ENCODE measurements around the gene MOB1B.
"Not testable (repeated sequence)": the region's sequence is repeated elsewhere in the genome, so short reads cannot be mapped to it uniquely, and the experiment has no call there.

MOB1B gene

DNA sequence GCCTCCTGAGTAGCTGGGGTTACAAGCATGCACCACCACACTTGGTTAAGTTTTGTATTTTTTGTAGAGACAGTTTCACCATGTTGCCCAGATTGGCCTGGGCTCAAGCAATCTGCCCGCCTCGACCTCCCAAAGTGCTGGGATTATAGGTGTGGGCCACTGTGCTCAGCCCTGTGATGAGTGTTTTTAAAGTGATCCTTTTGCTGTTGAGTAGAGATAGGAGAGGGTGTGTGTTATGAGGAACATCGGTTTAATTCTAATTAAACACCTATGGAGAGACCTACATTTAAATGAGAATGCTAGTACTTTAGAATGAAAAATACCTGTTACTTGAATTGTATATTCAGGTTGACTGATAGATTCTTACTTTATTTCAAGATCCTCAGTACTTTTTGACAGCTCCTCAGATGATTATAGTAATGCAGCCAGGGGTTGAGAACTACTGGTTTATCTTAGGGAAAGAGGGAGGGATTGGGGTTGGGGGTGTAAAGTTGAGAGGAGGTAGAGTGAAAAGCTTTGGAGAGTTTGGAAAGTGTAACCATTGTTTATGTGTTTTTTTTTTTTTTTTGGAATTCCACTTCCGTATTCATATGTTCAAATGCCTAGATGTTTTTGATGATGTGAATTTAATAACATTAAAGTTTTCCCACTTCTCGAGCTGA is 54.5 kb downstream of the MOB1B start:
- no peak for DNase-seq (ENCODE audit: low spot score)

DNA sequence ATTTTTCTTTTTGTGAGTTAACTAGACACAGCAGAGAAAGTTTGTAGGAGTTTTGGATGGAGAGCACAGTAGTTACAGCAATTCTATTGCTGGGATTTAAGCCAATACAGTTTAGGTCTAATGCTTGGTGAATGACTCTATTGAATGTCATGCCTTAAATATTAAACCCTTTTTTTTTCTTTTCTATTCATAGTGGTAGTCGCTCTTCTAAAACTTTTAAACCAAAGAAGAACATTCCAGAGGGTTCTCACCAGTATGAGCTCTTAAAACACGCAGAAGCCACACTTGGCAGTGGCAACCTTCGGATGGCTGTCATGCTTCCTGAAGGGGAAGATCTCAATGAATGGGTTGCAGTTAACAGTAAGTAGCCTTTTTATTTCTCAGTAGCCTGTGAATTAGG is 56.5 kb downstream of the MOB1B start:
- DNase-seq (ENCODE audit: low spot score) = no peak

- no peak for DNase-seq (ENCODE audit: low spot score)
Measured at GRCh38 chr4:70969076-70969475, 66.9 kb downstream of the MOB1B start.

DNA sequence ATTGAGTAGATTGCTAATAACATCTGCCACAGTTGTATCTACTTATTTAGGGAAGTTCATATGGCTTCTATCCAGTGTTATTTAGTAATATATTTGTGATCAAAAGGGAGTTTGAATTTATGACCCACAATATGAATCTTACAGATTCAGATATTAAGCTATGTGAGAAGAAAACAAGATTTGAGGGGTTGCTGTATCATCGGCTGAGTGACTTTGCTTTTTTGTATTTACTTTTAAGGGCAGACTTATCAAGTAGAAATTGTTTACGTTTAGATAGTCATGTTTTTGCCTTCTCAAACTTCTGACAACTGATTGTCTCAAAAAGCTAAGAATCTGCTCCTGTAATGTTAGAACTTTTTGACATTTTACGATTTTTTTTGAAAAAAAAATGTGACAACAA is 74.1 kb downstream of the MOB1B start:
- DNase-seq (ENCODE audit: low spot score) = no peak

- no peak for DNase-seq (ENCODE audit: low spot score)
Measured at GRCh38 chr4:70979445-70980008, 77.4 kb downstream of the MOB1B start.

DNA sequence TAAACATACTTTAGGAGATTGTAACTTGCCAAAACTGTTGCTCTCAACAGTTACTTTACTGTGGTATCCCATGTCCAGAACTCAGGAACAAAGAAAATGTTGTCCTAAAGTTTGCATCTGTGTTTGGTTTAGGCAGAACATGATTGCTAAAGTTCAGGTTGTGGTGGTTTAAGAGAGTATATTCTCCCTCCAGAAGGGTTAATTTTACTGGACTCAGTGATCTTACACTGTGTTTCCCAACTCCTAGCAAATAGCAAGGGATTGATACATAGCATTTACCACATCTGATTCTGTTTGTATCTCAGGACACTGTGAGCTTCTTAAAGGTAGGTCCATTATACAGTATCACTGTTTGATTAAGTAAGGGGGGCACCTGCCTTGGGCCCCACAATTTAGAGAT is 78.0 kb downstream of the MOB1B start:
- no peak for DNase-seq (ENCODE audit: low spot score)

DNA sequence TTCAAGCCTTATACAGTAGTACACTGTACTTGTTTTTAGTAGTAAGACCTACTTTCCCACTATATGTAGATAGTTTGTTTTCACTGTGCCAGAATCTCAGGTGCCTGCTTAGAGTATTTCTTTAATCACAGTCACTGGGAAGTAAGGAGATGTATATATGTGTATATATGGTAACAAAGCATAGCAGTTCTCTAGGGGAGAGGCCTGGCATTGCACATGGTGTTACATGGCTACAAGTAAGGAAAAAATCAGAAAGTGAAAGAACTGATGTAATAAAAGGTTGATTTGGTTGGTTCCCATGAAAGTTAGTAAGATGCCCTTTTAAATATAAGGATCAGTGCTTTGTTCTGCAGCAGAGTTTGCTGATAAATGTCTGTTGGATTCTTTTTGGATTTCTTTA is 81.9 kb downstream of the MOB1B start:
- no peak for DNase-seq (ENCODE audit: low spot score)

DNA sequence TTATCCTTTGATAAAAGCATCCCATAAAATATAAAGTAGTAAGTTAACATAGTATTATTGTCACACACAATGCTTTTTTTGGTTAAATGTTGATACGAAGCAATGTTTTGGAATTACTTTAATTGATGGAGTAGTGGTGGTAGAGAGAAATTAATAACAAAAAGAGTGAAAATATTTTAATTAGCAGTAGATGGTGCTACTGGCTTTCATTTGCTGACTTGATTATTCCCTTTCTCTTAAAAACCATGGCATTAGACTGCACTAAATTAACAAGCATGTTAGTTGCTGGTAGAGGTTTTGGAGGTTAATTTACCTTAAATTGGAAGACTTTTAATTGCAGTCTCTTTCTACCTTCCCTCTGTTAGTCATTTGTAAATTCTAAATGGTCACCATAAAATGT is 82.4 kb downstream of the MOB1B start:
- DNase-seq (ENCODE audit: low spot score) = no peak

GRCh38 chr4:70991596-70991995 is 89.4 kb downstream of the MOB1B start:
- DNase-seq (ENCODE audit: low spot score) = no peak

GRCh38 chr4:70992391-70992881 is 90.3 kb downstream of the MOB1B start:
- DNase-seq (ENCODE audit: low spot score) = no peak

DNA sequence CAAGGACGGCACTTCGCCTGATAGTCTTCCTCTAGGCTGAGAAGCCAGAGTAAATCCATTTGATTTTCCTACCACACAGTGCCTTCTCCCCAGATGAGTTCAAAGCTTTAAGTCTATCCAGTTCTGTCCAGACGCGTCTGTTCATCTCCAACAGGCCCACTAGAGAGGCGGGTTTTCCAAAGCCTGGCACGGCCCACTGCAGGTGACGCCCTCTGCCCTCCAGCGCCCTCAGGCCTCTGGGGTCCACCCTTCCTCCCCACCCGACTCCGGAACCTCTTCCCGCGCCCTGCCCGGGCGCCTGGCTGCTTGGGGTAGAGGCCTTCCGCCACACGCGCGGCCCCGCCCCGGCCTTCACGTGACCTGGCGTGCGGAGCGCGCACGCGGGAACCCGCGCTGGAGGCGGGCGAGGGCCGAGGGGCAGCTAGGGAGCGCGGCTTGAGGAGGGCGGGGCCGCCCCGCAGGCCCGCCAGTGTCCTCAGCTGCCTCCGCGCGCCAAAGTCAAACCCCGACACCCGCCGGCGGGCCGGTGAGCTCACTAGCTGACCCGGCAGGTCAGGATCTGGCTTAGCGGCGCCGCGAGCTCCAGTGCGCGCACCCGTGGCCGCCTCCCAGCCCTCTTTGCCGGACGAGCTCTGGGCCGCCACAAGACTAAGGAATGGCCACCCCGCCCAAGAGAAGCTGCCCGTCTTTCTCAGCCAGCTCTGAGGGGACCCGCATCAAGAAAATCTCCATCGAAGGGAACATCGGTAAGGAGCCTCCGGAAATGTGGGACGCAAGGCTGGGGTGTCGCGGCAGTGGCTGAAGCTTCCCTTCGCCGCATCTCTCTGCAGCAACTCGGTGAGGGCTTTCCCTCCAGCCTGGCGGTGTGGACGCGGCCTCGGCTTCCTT is 91.3 kb downstream of the MOB1B start, which contains the start of gene DCK:
DCK (plus strand) TSS at position 469 of the 888 bp plus-strand sequence; CDS start at position 656, 187 bp downstream.
- peak; percentile 90 for DNase-seq (ENCODE audit: low spot score)

- DNase-seq (ENCODE audit: low spot score) = no peak
Measured at GRCh38 chr4:70994069-70994366, 91.8 kb downstream of the MOB1B start.

DNA sequence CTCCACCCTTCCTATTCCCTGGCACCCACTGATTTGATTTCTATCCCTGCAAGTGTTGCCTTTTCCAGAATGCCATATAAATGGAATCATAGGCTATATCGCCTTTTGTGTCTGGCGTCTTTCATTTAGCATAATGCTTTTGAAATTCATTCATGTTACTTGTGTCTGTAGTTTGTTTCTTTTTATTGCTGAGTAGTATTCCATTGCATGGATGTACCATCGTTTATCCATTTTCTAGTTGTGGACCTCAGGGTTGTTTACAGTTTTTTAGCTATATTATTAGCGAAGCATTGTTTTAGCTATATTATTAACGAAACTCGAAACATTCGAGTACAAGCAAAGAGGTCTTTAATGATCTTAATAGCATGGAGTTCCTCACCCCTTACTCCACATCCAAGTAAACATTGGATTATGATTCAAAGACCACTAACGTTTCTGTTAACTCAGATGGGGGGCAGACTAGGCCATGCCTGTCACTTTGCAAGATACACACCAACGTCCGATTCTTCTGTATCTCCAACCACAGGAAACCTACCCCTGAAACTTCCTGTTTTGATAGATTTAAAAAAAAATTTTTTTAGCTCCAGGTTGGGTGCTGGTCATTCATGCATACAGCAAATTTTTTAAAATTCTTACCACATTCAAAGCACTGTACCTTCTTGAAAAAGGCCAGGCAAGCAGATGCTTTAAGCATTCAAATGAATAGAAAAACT is 92.4 kb downstream of the MOB1B start:
- no peak for DNase-seq (ENCODE audit: low spot score)

DNA sequence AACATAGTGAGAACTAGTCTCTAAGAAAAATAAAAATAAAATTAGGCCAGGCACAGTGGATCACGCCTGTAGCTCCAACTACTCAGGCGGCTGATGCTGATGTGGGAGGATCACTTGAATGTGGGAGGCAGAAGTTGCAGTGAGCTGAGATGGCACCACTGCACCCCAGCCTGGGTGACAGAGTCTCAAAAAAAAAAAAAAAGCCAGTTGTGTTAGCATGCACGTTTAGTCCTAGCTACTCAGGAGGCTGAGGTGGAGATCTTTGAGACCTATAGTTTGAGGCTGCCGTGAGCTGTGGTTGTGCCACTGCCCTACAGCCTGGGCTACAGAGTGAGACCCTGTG is 93.8 kb downstream of the MOB1B start:
- DNase-seq (ENCODE audit: low spot score) = no peak

DNA sequence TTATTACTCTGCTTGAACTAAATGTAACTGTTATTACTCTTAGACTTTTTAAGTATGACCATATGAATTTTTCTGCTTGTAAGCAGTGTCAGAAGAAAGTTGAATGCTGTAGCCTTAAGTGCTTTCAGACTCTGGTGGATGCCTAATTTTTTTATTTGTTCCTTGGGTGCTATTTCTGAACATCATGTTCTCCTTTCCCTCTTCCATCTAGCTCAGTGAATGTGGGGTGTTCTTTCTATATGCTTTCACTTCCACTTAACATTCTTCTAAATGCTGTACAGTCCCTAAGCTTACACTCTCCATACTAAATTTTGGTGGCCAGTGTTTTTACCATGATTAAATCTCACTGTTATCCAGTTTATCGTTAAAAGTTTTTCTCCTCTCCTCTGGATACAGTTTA is 94.9 kb downstream of the MOB1B start:
- DNase-seq (ENCODE audit: low spot score) = no peak

- DNase-seq (ENCODE audit: low spot score) = no peak
Measured at GRCh38 chr4:70997546-70997945, 95.4 kb downstream of the MOB1B start.

GRCh38 chr4:70999639-71000038 is 97.5 kb downstream of the MOB1B start:
- DNase-seq (ENCODE audit: low spot score) = not testable (repeated sequence)

GRCh38 chr4:71001363-71001762 is 99.2 kb downstream of the MOB1B start:
- not testable (repeated sequence) for DNase-seq (ENCODE audit: low spot score)

GRCh38 chr4:71004281-71004851 is 102.2 kb downstream of the MOB1B start:
- DNase-seq (ENCODE audit: low spot score) = no peak

DNA sequence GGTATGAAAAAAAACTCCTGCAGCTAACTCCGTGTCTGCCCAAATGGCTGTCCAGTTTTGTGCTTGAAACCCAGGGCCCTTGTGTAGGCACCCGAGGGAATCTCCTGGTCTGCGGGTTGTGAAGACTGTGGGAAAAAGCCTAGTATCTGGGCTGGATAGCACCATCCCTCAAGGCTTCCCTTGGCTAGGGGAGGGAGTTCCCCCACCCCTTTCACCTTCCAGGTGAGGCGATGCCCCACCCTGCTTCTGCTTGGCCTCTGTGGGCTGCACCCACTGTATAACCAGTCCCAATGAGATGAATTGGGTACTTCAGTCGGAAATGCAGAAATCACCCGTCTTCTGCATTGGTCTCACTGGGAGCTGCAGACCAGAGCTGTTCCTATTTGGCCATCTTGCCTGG is 102.9 kb downstream of the MOB1B start:
- DNase-seq (ENCODE audit: low spot score) = not testable (repeated sequence)

GRCh38 chr4:71006203-71006907 is 104.2 kb downstream of the MOB1B start:
- no peak for DNase-seq (ENCODE audit: low spot score)

DNA sequence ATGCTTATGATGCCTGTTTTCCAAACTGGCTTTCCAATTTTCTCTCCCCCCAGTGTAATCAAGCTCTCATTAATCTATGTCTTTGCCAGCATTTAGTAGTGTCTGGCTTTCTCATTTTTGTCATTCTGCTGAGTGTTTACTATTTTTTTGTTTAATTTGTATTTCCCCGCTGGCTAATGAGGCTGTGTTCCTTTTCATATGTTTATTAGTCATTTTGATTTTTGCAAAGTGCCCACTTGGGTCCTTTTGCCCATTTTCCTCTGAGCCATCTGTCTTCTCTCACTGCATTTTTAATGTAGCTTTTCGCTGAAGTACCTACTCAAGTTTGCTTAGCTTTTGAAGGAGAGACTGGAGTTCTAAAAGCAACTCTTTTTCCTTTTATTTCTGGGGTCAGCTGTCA is 106.0 kb downstream of the MOB1B start:
- no peak for DNase-seq (ENCODE audit: low spot score)
